HPDE6-E6E7 (cell line): Measurements from ENCODE around the gene JMJD4.
A peak's percentile ranks its signal among the peaks of the same experiment; 100 is the strongest.
"Not testable (repeated sequence)": the region's sequence is repeated elsewhere in the genome, so short reads cannot be mapped to it uniquely, and the experiment has no call there.

ENCODE experiments used
- DNase-seq: peaks from one replicate; pipeline ENCODE4 v3.0.0; 2011; ENCODE audit warnings: missing footprints; ENCODE audit errors: extremely low spot score

Gene JMJD4

DNA sequence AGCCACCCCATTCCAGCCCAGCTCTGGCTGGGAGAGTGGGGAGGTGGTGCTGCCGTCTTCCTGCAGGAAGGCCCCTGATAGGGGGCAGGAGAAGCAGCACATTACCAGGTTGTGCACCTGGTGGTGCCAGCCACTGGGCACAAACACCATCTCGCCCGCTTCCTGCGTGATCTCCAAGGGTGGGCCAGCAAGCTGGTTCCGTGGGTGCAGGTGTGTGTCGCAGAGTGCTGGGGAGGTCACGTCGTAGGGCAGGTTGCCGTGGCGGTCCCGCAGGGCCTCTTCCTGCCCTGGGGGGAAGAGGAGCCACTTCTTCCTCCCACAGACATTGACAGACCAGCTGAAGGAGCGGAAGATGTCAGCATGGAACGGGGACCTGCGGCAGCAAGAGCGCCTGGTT lies 1.8 kb downstream of the JMJD4 start:
- no peak for DNase-seq

DNA sequence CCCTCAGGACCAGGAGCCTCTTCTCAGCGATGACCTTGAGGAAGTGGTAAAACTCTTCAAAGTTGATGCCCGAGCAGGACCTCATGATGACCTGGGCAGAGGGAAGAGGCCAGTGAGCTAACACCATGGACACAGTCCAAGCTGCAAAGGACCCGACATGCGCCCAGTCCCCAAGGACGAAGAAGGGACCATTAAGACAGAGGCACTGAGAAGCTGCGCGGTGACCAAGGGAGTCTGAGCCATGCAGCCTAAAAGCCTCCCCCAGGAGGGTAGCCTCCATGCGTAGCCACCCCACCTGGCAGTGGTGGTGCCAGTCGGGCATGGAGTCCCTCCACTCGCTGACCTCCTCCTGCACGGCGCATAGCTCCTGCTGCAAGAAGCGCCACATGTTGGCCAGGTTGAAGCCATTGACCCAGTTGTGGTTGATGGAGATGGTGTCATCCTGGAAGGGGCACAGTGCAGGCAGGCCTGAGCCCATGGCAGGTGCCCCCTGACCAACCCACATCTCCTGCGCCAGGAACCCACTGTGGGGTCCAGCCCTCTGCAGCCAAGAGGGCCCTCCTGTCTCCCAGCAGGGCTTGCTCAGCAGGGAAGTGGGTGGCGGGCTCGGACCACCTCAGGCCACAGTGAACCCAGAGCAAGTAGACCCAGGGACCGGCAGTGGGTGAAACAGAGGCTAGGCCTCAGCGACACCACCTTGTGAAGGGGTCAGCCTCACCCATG lies 2.4 kb downstream of the JMJD4 start:
- no peak for DNase-seq

DNA sequence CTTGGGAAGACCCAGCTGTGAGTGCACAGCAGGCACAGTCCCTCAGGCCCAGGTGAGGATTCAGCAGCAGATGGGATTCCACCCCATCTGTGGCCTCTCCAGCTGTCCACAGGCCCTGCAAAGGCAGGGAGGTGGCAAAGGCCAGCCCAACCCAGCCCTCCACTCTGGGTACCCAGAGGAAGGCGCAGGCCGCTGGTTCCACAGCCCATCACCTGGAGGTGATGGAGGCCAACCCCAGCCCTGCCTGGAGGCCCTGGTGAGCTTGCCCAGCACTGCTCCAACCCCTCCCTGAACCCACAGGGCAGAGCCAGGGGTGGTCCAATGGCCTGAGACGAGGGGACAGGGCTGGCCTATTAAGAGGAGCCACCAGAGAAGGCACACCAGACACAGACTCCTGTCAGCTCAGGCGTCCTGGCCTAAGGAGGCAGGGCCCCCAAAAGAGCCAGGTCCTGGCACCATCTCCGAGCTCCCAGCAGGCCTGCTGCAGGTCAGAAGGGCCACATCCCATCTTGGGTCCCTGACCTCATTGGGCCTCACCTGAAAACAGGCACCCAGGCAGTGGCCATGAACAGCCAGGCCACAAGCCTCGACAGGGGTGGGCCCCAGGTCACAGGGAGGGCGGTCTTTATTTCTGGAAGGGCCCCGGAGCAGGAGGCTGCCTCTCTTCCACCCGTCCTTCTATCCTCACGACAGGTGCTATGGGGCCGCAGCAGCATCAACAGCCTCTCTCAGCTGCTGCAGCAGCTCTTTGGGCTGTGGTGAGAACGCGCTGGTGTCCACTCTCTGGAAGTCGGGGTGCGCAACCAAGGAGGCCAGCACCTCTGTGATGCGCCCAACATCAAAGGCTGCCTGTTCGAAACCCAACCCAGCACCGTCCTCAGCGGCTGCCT lies 3.2 kb downstream of the JMJD4 start:
- no peak for DNase-seq

DNA sequence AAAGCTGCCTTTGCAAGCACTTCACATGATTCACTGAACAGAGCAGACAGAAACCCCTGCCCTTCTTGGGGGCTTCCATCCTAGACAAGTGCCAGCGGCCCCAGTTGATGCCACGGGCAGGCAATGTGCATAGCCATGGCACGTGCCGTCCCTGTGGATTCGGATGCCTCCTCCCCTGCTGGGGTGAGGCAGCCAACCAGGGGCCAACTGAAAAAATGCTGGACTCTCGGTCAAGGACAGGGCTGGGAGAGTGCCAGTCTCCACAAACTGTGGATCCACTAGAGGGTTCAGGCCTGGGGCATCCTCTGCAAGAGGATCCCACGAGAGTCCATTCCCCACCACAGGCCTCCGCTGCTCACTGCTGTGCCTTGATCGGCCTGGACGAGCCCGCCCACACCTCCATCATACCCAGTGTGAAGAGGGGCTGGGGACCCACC lies 3.8 kb downstream of the JMJD4 start:
- no peak for DNase-seq

DNA sequence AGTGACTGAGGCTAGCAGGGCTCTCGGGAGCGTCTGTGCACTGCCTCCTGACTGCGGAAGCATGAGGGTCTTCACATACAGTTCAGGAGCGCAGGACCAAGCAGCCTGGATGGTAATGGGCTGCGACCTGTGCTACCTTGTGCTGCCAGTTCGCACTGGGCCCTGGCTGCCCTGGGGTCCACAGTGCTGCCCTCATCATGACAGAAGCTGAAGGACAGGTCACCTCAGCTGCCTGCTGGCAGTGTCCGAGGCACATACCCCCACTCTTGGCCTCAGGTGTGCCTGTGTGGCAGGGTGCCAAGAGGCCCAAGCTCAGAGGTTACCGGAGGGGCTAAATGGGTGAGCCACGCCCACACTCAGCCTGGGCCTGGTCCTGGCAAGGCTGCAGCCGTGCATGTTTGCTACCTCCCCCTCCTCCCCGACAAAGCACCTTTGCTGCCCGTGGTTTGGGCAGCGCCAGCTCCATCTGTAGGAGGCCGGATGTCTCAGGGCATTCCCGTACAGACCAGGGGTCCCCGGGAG lies 4.4 kb downstream of the JMJD4 start:
- no peak for DNase-seq

DNA sequence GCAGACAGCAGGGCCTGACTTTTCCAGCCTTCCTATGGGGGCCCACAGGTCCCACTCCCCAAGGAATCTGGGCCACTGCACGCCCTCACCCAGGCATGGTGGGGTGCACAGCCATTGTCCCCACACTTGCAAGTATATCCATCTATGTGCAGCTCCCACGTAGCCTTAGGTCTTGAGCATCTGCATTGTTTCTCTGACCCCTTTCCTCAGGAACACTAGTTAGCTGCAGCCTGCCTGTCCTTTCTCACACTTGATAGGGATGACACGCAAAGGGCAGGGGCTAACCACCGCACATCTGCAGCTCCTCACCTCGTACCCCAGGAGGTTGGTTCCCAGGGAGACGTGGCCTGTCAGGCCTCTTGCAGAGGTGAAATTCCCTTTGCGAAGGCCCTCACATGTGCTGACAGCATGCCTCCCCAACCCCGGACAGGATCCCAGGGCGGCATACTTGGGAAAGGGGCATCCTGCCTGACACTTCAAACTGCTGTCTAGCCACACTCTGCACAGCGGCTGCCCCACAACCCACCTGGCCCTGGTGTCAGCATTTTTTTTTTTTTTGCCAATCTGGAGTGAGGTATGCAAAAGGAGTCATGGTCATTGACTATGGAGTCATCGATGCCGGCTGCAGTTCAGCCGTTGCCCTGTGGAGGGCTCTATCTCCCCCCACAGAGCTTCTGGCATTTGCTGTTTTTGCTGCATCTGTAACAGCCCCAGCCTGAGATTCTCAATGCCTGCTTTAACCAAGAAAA lies 5.0 kb downstream of the JMJD4 start:
- DNase-seq = no peak

DNA sequence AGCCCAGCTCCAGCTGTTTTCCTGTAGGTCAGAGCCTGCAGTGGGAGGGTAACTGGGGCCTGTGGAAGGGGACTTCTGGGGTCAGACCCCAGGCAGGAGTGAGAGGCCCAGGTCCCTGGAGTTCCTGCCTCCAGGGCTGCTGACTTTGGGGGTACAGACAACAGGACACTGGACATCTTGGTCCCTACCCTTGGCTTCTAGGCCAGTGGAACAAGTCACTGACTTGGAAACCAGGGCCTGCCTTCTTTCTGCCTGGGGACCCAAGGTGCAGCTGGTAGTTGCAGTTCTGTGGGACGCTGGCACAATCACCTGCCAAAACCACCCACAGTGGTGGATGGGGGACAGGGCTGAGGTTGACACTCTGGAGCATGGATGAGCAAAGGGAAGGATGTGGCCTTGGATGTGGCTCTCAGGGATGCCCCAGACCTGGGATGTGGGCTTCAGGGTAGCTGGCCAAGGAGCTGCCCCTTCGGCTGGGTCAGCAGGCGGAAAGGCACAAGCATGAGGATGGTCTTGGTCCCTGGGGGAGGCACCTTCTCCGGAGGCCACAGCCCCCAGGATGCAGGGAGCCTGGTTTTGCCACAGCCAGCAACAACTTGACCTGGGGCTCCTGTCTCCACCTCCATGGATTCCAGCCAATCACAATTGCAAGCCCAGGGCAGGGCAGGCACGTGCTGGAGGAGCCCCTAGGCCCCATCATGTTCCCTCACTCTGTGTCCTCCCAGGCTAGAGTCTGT lies 5.8 kb downstream of the JMJD4 start:
- DNase-seq = no peak

DNA sequence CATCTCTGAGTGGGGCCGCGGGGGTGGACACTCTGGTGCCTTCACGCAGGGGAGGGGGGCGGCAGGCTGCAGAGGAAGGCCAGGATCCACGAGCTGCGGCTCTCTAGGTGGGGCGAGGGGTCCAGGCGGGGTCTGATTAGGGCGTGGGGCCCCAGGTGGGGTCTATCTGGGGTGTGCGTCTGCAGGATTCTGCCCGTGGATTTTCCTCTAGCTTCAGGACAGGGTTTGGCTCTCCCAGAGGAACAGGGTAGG lies 6.3 kb downstream of the JMJD4 start:
- DNase-seq = no peak

DNA sequence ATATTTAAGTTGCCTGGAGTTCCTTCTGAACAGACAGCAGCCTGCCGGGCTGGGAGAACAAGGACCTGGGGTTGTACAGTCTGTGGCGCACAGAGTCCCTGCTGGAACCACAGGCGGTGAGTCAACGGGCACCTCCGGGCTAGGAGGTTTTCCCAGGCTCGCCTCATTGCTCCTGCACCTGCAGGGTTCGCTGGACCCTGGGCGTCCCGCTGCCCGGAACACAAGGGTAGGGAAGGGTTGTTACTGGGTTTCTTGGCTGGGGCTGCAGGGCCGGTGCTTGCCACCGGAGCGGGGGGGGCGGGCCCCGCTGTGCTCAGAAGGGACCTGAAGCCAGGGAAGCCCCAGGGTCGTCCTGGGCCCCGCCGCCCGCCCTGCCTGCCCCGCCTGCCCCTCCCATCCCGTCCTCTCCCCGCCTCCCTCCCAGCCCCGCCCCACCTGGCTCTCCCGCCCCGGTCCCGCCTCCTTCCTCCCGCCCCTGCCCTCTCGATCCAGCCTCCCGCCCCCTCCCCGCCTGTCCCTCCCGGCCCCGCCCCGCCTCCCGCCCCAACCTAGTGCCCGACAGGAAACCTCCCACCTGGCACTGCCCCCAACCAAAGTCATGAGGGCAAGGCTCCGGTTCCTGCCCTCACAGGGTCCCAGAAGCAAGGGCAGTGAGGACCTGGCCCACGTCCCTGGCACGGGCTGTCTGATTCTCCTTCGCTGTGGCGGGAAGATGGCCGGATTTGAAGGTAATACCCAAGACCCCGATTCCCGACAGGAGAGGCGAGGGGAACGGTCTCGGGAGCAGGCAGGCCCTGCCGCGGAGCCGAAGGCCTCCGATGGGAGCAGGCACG lies 6.8 kb downstream of the JMJD4 start:
- DNase-seq = peak; percentile 78

DNA sequence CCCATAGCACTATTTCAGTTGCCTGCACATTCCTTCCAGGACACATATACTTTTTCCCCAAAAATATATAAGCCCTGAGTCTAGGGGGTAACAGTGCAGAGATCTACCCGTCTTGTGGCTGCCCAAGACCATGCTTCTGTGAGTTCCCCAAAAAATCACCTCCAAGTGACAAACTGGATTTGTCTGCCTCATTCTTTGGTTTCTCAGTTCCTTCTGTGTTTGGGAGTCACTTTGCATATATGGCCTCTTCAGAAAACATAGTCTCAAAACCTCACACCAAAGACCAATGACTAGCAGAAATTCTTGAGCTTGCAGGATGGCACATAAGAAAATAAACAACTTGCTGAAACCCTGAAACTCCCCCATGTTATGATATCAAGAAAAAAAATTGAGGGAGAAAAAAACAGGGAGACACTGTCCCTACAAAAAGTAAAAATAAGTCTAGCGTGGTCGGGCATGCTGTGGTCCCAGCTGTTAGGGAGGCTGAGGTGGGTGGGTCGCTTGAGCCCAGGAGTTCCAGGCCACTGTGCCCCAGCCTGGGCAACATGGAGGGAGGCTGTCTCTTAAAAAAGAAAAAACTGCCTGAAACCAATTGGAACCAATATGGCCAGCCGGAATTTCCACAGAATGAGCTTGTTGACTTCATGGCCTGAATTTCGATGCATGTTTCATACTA lies 8.0 kb downstream of the JMJD4 start:
- no peak for DNase-seq

DNA sequence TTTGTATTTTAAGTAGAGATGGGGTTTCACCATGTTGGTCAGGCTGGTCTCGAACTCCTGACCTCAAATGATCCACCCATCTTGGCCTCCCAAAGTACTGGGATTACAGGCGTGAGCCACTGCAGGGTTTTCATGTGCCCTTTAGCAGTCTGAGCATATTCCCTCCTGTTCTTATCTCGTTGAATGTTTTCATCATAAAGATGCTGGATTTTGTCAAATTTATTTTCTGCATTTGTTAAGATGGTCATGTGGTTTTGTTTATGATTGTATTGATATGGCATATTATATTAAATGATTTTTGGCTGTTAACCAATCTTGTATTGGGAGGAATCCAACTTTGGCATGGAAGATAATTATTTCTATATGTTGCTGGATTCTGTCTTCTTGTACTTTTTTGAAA lies 8.8 kb downstream of the JMJD4 start:
- DNase-seq = no peak

DNA sequence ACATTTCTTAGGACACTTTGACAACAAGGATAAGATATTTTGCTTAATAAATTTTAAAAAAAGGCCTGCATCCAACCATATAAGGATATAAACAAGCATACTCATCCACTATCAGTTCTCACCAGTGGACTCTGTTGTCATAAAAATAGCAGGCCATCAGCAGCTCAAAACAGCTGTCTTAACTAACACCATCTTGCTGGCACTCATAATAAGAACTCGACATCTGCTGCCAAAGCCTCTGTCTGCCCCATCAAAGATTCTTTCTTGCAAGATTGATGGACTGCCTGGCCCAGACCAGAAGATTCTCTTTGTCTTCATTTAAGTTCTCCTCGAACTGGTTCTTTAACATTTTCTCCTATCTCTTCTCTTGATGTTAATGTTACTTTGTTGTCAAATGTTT lies 10.1 kb downstream of the JMJD4 start:
- no peak for DNase-seq

DNA sequence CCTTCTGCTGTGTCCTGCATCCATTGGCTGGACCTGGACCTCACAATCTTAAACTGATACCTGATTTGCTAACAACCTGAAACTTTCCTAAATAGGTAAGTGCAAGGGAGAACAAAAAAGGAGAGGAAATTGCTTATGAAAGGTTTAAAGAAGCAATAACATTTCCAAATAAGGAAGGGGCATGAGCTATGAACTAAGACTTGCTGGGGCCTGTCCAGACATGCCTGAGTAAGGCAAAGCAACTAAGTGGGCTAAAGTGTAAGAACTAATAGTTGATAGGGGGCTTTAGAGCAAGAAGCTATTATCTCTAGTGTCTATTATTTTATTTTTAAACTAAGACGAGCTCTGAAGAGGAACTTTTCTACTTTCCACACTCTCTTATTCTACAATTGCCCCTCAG lies 11.6 kb downstream of the JMJD4 start:
- DNase-seq = no peak

DNA sequence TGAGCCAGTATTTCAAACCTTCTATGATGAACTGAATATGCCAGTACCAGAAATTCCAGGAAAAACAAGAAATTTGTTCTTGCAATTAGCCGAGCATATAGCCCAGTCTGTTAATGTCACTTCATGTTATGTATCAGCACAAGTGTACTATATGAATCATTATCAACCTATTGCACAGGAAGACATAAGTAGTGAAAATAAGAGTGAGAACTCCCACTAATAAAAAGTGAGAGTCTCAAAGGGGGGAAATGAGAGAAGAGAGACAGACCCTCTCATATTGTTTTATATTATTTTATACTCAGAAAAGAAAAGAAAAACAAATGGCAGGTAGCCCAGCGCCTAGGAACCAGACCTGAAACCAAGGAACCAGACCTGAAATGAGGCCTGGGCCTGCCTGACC lies 16.2 kb downstream of the JMJD4 start:
- DNase-seq = no peak

DNA sequence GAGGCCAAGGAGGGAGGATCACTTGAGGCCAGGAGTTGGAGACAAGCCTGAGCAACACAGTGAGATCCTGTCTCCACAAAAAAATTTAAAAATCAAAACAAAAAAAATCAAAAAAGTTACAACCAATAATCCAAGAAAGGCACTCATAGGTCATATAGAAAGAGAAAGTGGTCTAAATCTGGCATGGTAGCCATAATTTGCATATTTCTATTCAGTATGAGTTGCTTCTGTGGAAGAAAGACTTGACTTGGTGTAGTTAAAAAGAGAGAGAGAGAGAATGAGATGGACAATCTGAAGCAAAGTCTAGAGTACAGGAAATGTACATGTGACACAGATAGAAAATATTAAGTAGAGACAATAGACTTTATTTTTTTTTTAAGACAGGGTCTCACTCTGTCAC lies 22.5 kb downstream of the JMJD4 start:
- DNase-seq = no peak

DNA sequence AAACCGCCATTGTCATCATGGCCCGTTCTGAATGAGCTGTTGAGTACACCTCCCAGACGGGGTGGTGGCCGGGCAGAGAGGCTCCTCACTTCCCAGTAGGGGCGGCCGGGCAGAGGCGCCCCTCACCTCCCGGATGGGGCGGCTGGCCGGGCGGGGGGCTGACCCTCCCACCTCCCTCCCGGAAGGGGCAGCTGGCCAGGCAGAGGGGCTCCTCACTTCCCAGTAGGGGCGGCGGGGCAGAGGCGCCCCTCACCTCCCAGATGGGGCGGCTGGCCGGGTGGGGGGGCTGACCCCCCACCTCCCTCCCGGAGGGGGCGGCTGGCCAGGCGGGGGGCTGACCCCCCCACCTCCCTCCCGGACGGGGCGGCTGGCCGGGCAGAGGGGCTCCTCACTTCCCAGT lies 24.6 kb downstream of the JMJD4 start:
- DNase-seq = not testable (repeated sequence)

DNA sequence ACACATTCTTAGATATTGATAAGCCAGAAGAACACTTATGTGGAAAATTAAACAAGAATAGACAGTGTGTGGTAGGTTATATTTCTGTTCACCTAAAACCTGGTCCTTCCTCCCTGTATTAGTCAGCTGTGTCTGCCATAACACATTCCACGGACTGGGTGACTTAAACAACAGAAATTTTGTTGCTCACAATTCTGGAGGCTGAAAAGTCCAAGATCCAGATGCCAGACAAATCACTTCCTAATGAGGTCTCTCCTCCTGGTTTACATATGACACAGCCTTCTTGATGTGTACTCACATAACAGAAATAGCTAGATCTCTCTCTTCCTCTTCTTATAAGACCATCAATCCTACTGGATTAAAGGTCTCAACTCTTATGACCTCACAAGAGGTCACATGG lies 25.7 kb downstream of the JMJD4 start:
- no peak for DNase-seq

DNA sequence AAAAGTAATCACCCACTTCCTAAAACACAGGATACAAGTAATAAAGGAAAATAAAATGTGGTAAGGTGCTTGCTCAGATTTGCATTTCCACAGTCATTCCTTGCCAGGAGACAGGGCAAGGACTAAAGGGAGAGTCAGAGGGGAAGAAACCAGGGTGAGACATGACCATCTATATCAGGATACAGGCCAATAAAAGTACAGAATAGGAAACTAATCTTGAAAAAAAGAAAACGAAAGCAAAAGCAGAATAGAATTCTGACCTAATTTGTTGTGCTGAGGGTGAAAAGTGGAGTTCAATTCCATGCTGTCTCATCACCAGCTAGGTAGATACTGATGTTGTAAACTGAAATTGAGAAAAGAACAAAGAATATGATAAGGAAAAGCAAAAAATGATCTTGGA lies 27.3 kb downstream of the JMJD4 start:
- DNase-seq = no peak

DNA sequence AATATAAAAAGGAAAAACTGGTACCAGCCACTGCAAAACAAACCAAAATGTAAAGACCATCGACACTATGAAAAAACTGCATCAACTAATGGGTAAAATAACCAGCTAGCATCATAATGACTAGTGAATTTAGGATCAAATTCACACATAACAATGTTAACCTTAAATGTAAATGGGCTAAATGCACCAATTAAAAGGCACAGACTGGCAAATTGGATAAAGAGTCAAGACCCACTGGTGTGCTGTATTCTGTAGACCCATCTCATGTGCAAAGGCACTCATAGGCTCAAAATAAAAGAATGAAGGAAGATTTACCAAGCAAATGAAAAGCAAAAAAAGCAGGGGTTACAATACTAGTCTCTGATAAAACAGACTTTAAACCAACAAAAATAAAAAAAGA lies 33.5 kb downstream of the JMJD4 start:
- not testable (repeated sequence) for DNase-seq

DNA sequence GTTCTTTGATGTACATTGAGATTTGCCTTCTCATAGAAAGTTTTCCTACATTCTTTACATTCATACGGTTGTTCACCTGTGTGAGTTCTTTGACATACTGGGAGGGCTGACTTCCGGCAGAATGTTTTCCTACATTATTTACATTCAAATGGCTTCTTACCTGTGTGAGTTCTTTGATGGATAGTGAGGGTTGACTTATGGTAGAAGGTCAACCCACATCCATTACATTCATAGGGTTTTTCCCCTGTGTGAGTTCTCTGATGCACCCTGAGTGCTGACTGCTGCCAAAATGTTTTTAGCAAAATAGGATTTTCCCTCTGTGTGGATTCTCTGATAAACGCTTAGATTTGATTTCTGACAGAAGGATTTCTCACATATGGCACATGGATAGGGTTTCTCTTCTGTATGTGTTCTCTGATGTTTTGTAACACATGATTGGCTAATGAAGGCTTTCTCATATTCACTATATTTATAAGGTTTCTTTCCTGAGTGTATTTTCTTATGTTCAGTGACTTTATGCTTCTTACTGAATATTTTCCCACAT lies 37.7 kb downstream of the JMJD4 start:
- DNase-seq = no peak
